GM23338 (cell line): ENCODE results near the gene PRPF18. TPM values are rescaled to one million over a fixed set of nuclear protein-coding genes. Genes with fewer than 3 reads are reported as not detected.

Experiments used
- ATAC-seq: fragments of 200-7000 bp; cut with Tn5 transposase; 3 replicates; pipeline ENCODE4 v1.9.1; 2020
- DNase-seq: peaks from one replicate; pipeline ENCODE4 v3.0.0-alpha.2; 2015; ENCODE audit warnings: low spot score
- H2AFZ ChIP-seq: fragments of 200-600 bp; sonication (generic); 2 replicates; pipeline ENCODE4 v1.8.0; 2016; ENCODE audit warnings: antibody characterized with exemption, mild to moderate bottlenecking, moderate library complexity
- H3F3A ChIP-seq: fragments of 200-600 bp; sonication (generic); replicated peaks from 2 replicates; pipeline ENCODE4 v1.8.0; 2017; ENCODE audit warnings: antibody characterized with exemption, mixed run types, low read depth
- H3K27ac ChIP-seq: fragments of 200-600 bp; sonication (generic); 2 replicates; pipeline ENCODE4 v1.6.1; 2016; ENCODE audit warnings: low read depth
- H3K27me3 ChIP-seq: fragments of 200-600 bp; sonication (generic); 2 replicates; pipeline ENCODE4 v1.8.0; 2016; ENCODE audit warnings: mild to moderate bottlenecking, mixed run types, moderate library complexity; ENCODE audit not compliant: insufficient read depth
- H3K36me3 ChIP-seq: fragments of 200-600 bp; sonication (generic); 2 replicates; pipeline ENCODE4 v1.8.0; 2016; ENCODE audit warnings: mild to moderate bottlenecking; ENCODE audit not compliant: insufficient read depth
- H3K4me1 ChIP-seq: fragments of 200-600 bp; sonication (generic); 2 replicates; pipeline ENCODE4 v1.8.0; 2016; ENCODE audit warnings: mild to moderate bottlenecking, moderate library complexity; ENCODE audit not compliant: insufficient read depth
- H3K4me2 ChIP-seq: fragments of 200-600 bp; sonication (generic); 2 replicates; pipeline ENCODE4 v1.7.1; 2017; ENCODE audit warnings: mixed run types
- H3K4me3 ChIP-seq: fragments of 200-600 bp; sonication (generic); 2 replicates; pipeline ENCODE4 v1.6.1; 2016; ENCODE audit warnings: mixed run types
- H3K79me2 ChIP-seq: fragments of 200-600 bp; sonication (generic); replicated peaks from 2 replicates; pipeline ENCODE4 v1.8.0; 2017; ENCODE audit warnings: mild to moderate bottlenecking; ENCODE audit not compliant: insufficient read depth
- H3K9me2 ChIP-seq: fragments of 200-600 bp; sonication (generic); 2 replicates; pipeline ENCODE4 v1.8.0; 2017; ENCODE audit not compliant: insufficient read depth
- H4K20me1 ChIP-seq: fragments of 200-600 bp; sonication (generic); replicated peaks from 2 replicates; pipeline ENCODE4 v1.8.0; 2017; ENCODE audit warnings: mild to moderate bottlenecking; ENCODE audit not compliant: insufficient read depth
- H3K27ac Mint-ChIP-seq: 2 replicates; pipeline ENCODE4 v1.8.0; 2020; ENCODE audit warnings: inconsistent platforms, mild to moderate bottlenecking, moderate library complexity, mixed read lengths
- H3K27me3 Mint-ChIP-seq: 3 replicates; pipeline ENCODE4 v1.8.0; 2022; ENCODE audit warnings: low read depth, mild to moderate bottlenecking, moderate library complexity, mixed read lengths, inconsistent platforms; ENCODE audit not compliant: insufficient read depth, poor library complexity
- H3K36me3 Mint-ChIP-seq: 3 replicates; pipeline ENCODE4 v1.8.0; 2021; ENCODE audit warnings: low read depth, mild to moderate bottlenecking, inconsistent platforms, moderate library complexity, mixed read lengths
- H3K4me1 Mint-ChIP-seq: 3 replicates; pipeline ENCODE4 v1.8.0; 2020; ENCODE audit warnings: mild to moderate bottlenecking, inconsistent platforms, mixed read lengths
- H3K4me3 Mint-ChIP-seq: 3 replicates; pipeline ENCODE4 v1.8.0; 2021; ENCODE audit warnings: moderate library complexity, mild to moderate bottlenecking, inconsistent platforms, mixed read lengths
- H3K9me3 Mint-ChIP-seq: 3 replicates; pipeline ENCODE4 v1.8.0; 2020; ENCODE audit warnings: moderate library complexity, mild to moderate bottlenecking, inconsistent platforms, mixed read lengths
- CREB1 ChIP-seq: fragments of 250-450 bp; sonication (Bioruptor Pico); IDR thresholded peaks from 2 replicates; pipeline ENCODE4 v1.5.0; 2020; ENCODE audit warnings: low read depth, mild to moderate bottlenecking, moderate library complexity
- CTCF ChIP-seq, 2 experiments: fragments of 200-600 bp in 1 of 2; sonication (generic) in 1 of 2; conservative IDR thresholded peaks; 2 replicates each; pipeline versions ENCODE4 v1.5.1 to v1.6.1; 2016 to 2017; ENCODE audit warnings: antibody characterized with exemption in 2 of 2, low read depth in 2 of 2, mild to moderate bottlenecking in 2 of 2, moderate library complexity in 1 of 2
- ETS1 ChIP-seq: IDR thresholded peaks from 2 replicates; pipeline ENCODE4 v1.6.1; 2016; ENCODE audit warnings: antibody characterized with exemption
- JUNB ChIP-seq: IDR thresholded peaks from one replicate; pipeline ENCODE4 v1.6.1; 2016; ENCODE audit warnings: antibody characterized with exemption; ENCODE audit not compliant: unreplicated experiment
- NANOG ChIP-seq: IDR thresholded peaks from 2 replicates; pipeline ENCODE4 v1.6.1; 2016; ENCODE audit warnings: antibody characterized with exemption, borderline replicate concordance
- REST ChIP-seq: IDR thresholded peaks from one replicate; pipeline ENCODE4 v1.6.1; 2018; ENCODE audit warnings: antibody characterized with exemption; ENCODE audit not compliant: unreplicated experiment
- ZNF114 ChIP-seq: fragments of 250-450 bp; sonication (Bioruptor Pico); IDR thresholded peaks from 2 replicates; pipeline ENCODE4 v1.5.0; 2020; ENCODE audit warnings: mild to moderate bottlenecking, moderate library complexity
- ZNF331 ChIP-seq: fragments of 250-450 bp; sonication (Bioruptor Pico); IDR thresholded peaks from 2 replicates; pipeline ENCODE4 v1.5.0; 2020; ENCODE audit warnings: low read depth, mild to moderate bottlenecking, moderate library complexity
- ZNF462 ChIP-seq: fragments of 250-450 bp; sonication (Bioruptor Pico); IDR thresholded peaks from 2 replicates; pipeline ENCODE4 v1.5.0; 2020; ENCODE audit warnings: mild to moderate bottlenecking, moderate library complexity
- polyA plus RNA-seq: library from polyadenylated mRNA; unstranded; fragments of >200 nt; fragmentation: Nextera tagmentation; extraction: Ambion mirVana; gene quantifications from 2 replicates; pipeline ENCODE4 v1.2.1, GENCODE V29; 2016
- total RNA-seq: library from RNA; depleted of rRNA; stranded (reverse); fragments of >200 nt; shearing (Covaris generic); gene quantifications from 2 replicates; pipeline ENCODE4 v1.2.3, GENCODE V29; 2014

The PRPF18 gene
- total and polyA plus RNA-seq, 2 experiments from 2014 or later, result 15.1 to 17.2 TPM

GRCh38 chr10:13594641-13595040 lies 7.9 kb downstream of the PRPF18 start:
- no peaks in the 10 kb centered on the region for H3K36me3 Mint-ChIP-seq
- no peak for TF ChIP-seq REST
- no peak for TF ChIP-seq ZNF331 (CRISPR knock-in tag)
- no peak for TF ChIP-seq ETS1
- no peak for TF ChIP-seq NANOG
- no peak for TF ChIP-seq CTCF (conservative IDR thresholded peaks at IDR 0.05; ENCODE audit: low read depth in 2 of 2)
- no peak for TF ChIP-seq JUNB
- no peak for TF ChIP-seq ZNF114
- TF ChIP-seq CREB1, result no peak
- no peak for TF ChIP-seq ZNF462 (CRISPR knock-in tag)
- ATAC-seq, result no peak
- Histone ChIP-seq H3K9me2 (no peaks in the 10 kb centered on the region), H3K36me3 (no peaks in the 10 kb centered on the region), H3K27ac (no peak overlapping the region), H3K4me3 (no peak overlapping the region), H3K4me1 (no peaks in the 10 kb centered on the region), H3F3A (no peaks in the 10 kb centered on the region), H4K20me1 (no peaks in the 10 kb centered on the region; the same call in 1 of the 2 replicates), H2AFZ (no peak overlapping the region), H3K27me3 (no peaks in the 10 kb centered on the region), H3K79me2 (peaks cover 18% of the 10 kb centered on the region; the same call in 1 of the 2 replicates), H3K4me2 (no peak overlapping the region)
- H3K4me3 Mint-ChIP-seq, result no peak overlapping the region
- no peaks in the 10 kb centered on the region for H3K9me3 Mint-ChIP-seq
- no peaks in the 10 kb centered on the region for H3K27me3 Mint-ChIP-seq
- DNase-seq, result no peak
- no peak overlapping the region for H3K27ac Mint-ChIP-seq
- no peaks in the 10 kb centered on the region for H3K4me1 Mint-ChIP-seq
